K562 (cell line): ENCODE data around the gene SCAF11. TPM values are rescaled to one million over a fixed set of nuclear protein-coding genes. Genes with fewer than 3 reads are reported as not detected.

Experiments
- ARID2 ChIP-seq: fragments of 450-650 bp; IDR thresholded peaks from 2 replicates; pipeline ENCODE4 v1.6.1; 2017; ENCODE audit warnings: antibody characterized with exemption, mild to moderate bottlenecking
- BCOR ChIP-seq: fragments of 450-650 bp; IDR thresholded peaks from 2 replicates; pipeline ENCODE4 v1.6.1; 2016
- CBFA2T3 ChIP-seq: fragments of 450-650 bp; IDR thresholded peaks from 2 replicates; pipeline ENCODE4 v1.6.1; 2017
- FOXJ2 ChIP-seq: fragments of 200-800 bp; sonication (Bioruptor generic); IDR thresholded peaks from 2 replicates; pipeline ENCODE4 v1.6.1; 2016; ENCODE audit warnings: missing genetic modification characterization, missing compliant biosample characterization
- HMGN3 ChIP-seq: IDR thresholded peaks from 2 replicates; pipeline ENCODE4 v1.6.1; 2011; ENCODE audit warnings: borderline replicate concordance, low read depth, mild to moderate bottlenecking, mixed read lengths, low read length; ENCODE audit not compliant: insufficient read length; ENCODE audit errors: extremely low read depth
- ILK ChIP-seq: fragments of 450-650 bp; IDR thresholded peaks from 2 replicates; pipeline ENCODE4 v1.6.1; 2016; ENCODE audit warnings: missing genetic modification characterization, low read depth, mild to moderate bottlenecking, missing compliant biosample characterization, moderate library complexity, borderline replicate concordance
- L3MBTL2 ChIP-seq: fragments of 450-650 bp; IDR thresholded peaks from 2 replicates; pipeline ENCODE4 v1.6.1; 2016; ENCODE audit warnings: mild to moderate bottlenecking, moderate library complexity
- NR2C2 ChIP-seq, 2 experiments: fragments of 200-800 bp in 1 of 2; sonication (Bioruptor generic) in 1 of 2; sonication (generic) in 1 of 2; formaldehyde crosslinking in 1 of 2; IDR thresholded peaks; 2 replicates each; pipeline versions ENCODE4 v1.6.1 to v1.8.0; 2016 to 2022; ENCODE audit warnings: mild to moderate bottlenecking in 1 of 2, missing compliant biosample characterization in 1 of 2, missing genetic modification characterization in 1 of 2, missing genetic modification reagents in 1 of 2
- NR4A1 ChIP-seq, 2 experiments: fragments of 250-450 bp in 1 of 2; fragments of 450-650 bp in 1 of 2; sonication (Bioruptor Pico) in 1 of 2; IDR thresholded peaks; 2 replicates each; pipeline versions ENCODE4 v1.4.0 to v1.6.1; 2016 to 2020; ENCODE audit warnings: mild to moderate bottlenecking in 2 of 2, missing compliant biosample characterization in 1 of 2, missing genetic modification characterization in 1 of 2, moderate library complexity in 1 of 2
- PCBP1 ChIP-seq: fragments of 200-400 bp; formaldehyde crosslinking; IDR thresholded peaks from 2 replicates; pipeline ENCODE4 v1.6.1; 2018; ENCODE audit warnings: mild to moderate bottlenecking, low read depth, low read length; ENCODE audit not compliant: poor library complexity, severe bottlenecking
- POLR3A ChIP-seq: IDR thresholded peaks from 2 replicates; pipeline ENCODE4 v1.6.1; 2011; ENCODE audit warnings: borderline replicate concordance, mild to moderate bottlenecking, moderate library complexity; ENCODE audit not compliant: insufficient read length, insufficient read depth; ENCODE audit errors: extremely low read depth
- RBM22 ChIP-seq: fragments of 200-400 bp; formaldehyde crosslinking; IDR thresholded peaks from 2 replicates; pipeline ENCODE4 v1.6.1; 2018; ENCODE audit warnings: low read length, low read depth; ENCODE audit not compliant: poor library complexity, severe bottlenecking
- SIN3A ChIP-seq, 2 experiments: fragments of 150-350 bp in 1 of 2; IDR thresholded peaks; 2 replicates each; pipeline ENCODE4 v1.6.1; 2011 to 2016; ENCODE audit warnings: borderline replicate concordance in 2 of 2, low read depth in 2 of 2, low read length in 2 of 2, mild to moderate bottlenecking in 2 of 2, moderate library complexity in 2 of 2; ENCODE audit not compliant: control insufficient read depth in 1 of 2
- TBP ChIP-seq: optimal IDR thresholded peaks from 2 replicates; pipeline ENCODE3; 2011; ENCODE audit warnings: low read depth, low read length, improper control_type of control experiment
- TEAD1 ChIP-seq, 2 experiments: fragments of 450-650 bp in 1 of 2; sonication (generic) in 1 of 2; formaldehyde crosslinking; IDR thresholded peaks; 2 replicates each; pipeline versions ENCODE4 v1.4.0 to v1.8.0; 2020 to 2022; ENCODE audit warnings: mild to moderate bottlenecking in 2 of 2, missing genetic modification reagents in 1 of 2
- TRIM24 ChIP-seq, 2 experiments: fragments of 450-650 bp; IDR thresholded peaks; 2 replicates each; pipeline ENCODE4 v1.6.1; 2016
- ZC3H4 ChIP-seq: sonication (generic); formaldehyde crosslinking; IDR thresholded peaks from 2 replicates; pipeline ENCODE4 v1.9.0; 2021; ENCODE audit warnings: missing genetic modification reagents, borderline replicate concordance
- ZC3H8 ChIP-seq: fragments of 450-650 bp; IDR thresholded peaks from 2 replicates; pipeline ENCODE4 v1.6.1; 2017
- ZFX ChIP-seq: sonication (generic); formaldehyde crosslinking; IDR thresholded peaks from 2 replicates; pipeline ENCODE4 v1.8.0; 2022; ENCODE audit warnings: mild to moderate bottlenecking, missing genetic modification reagents, moderate library complexity
- ZNF12 ChIP-seq: sonication (generic); formaldehyde crosslinking; IDR thresholded peaks from 2 replicates; pipeline ENCODE4 v1.4.0; 2020; ENCODE audit warnings: mild to moderate bottlenecking, missing genetic modification reagents
- ZNF41 ChIP-seq: fragments of 250-450 bp; sonication (Bioruptor Pico); conservative IDR thresholded peaks from 2 replicates; pipeline ENCODE4 v1.4.0; 2020; ENCODE audit warnings: mild to moderate bottlenecking
- ZNF695 ChIP-seq: fragments of 450-650 bp; formaldehyde crosslinking; IDR thresholded peaks from 2 replicates; pipeline ENCODE4 v1.4.0; 2020; ENCODE audit warnings: mild to moderate bottlenecking, moderate library complexity
- ZNF76 ChIP-seq: fragments of 250-450 bp; sonication (Bioruptor Pico); IDR thresholded peaks from 2 replicates; pipeline ENCODE4 v1.4.0; 2020; ENCODE audit warnings: mild to moderate bottlenecking, moderate library complexity, borderline replicate concordance
- polyA plus RNA-seq, 8 experiments: library from polyadenylated mRNA; depleted of rRNA in 4 of 8; stranded (reverse) in 5 of 8; unstranded in 3 of 8; fragments of >200 nt; fragmentation: Nextera tagmentation in 2 of 8; fragmentation: Illumina TruSeq in 1 of 8; extraction: Ambion mirVana in 2 of 8; extraction: Trizol in 1 of 8; gene quantifications; 2 replicates each; pipeline versions ENCODE4 v1.2.1 to v1.2.3, GENCODE V29; 2011 to 2014; ENCODE audit warnings: inconsistent platforms in 1 of 8, missing spikeins in 1 of 8
- total RNA-seq, 7 experiments: library from RNA; depleted of rRNA in 6 of 7; stranded (reverse); fragments of >200 nt in 6 of 7; fragmentation: Illumina TruSeq in 2 of 7; extraction: Trizol in 2 of 7; gene quantifications; 2 replicates each; pipeline versions ENCODE4 v1.2.1 to v1.2.3, GENCODE V29; 2011 to 2021; ENCODE audit warnings: low replicate concordance in 1 of 7
- TF ChIP-seq, protein P1 (sequence below), 2 experiments: IDR thresholded peaks in 1 of 2; conservative IDR thresholded peaks in 1 of 2; 2 replicates each; pipeline ENCODE4 v1.6.1; 2016; ENCODE audit warnings: low read depth in 2 of 2, mild to moderate bottlenecking in 1 of 2, missing compliant biosample characterization in 1 of 2, missing genetic modification characterization in 1 of 2, moderate library complexity in 1 of 2

SCAF11 gene
- total and polyA plus RNA-seq, 9 of the 15 experiments (the other 6 are each of a cell fraction or from before 2014, with no cell fraction given), result 30.4 to 119 (median 80.0) TPM

DNA sequence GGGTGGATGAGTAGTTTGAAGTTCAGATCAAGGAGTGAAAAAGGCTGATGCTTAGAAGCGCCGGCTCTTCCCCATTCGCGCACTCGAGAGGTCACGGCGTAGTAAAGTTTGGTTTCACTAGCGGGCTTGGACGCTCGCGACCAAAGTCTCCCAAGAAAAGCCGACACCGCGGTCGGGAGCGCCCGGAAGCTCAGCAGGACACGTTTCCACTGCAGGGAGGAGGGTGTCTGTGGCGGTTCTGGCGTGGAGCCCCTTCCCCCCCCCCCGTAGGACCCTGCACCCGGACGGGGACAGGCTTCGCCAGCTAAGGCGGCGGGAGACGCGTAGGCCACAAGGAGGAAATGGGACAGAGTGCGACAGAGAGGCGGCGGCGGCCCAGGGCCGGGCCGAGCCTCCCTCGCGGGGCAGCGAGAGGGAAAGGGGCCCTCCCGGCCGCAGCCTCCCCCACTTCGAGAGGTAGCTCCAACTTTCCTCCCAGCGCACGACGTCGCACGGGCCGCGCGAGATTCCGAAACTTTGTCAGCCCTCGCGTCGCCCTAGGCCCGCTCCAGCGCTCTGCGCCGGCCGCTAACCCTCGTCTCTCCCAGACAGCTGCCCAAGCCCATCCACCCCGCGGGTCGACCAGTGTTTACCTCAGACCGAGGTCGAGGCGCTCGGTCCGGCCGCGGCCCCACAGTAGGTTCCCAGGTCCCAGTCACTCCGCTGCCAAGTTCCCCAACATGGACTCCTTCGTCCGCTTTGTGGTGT, 480 bp downstream of the SCAF11 start (continued):
- no peak for TF ChIP-seq TEAD1 (CRISPR knock-in tag; IDR thresholded peaks at IDR 0.05)
- TF ChIP-seq ZNF76 (CRISPR knock-in tag), result no peak
- peak; percentile 77 for TF ChIP-seq RBM22
- no peak for TF ChIP-seq HMGN3
- TF ChIP-seq NR4A1 (CRISPR knock-in tag; IDR thresholded peaks at IDR 0.05), result no peak
- TF ChIP-seq NR4A1 (tag; IDR thresholded peaks at IDR 0.05), result no peak
- 0 out of 2 replicates have a peak, but pooled peaks have one; percentile 40 for TF ChIP-seq ZNF12 (CRISPR knock-in tag)
- TF ChIP-seq SIN3A (IDR thresholded peaks at IDR 0.05; ENCODE audit: borderline replicate concordance in 2 of 2, control insufficient read depth in 1 of 2, low read depth in 2 of 2, low read length in 2 of 2), result 0 out of 4 replicates have a peak, but pooled peaks of 1 of the 2 experiments have one; percentile 30
- TF ChIP-seq ILK (tag), result no peak
- no peak for TF ChIP-seq ZC3H8
- TF ChIP-seq NR2C2 (CRISPR knock-in tag; IDR thresholded peaks at IDR 0.05), result peak; percentile 28; the same call in 1 of the 2 replicates
- TF ChIP-seq NR2C2 (tag; IDR thresholded peaks at IDR 0.05), result peak; percentile 51; the same call in 1 of the 2 replicates
- no peak for TF ChIP-seq FOXJ2 (tag)
- no peak for TF ChIP-seq ZNF41
- TF ChIP-seq L3MBTL2, result 0 out of 2 replicates have a peak, but pooled peaks have one; percentile 31
- TF ChIP-seq BCOR, result no peak
- TF ChIP-seq, protein P1, sequence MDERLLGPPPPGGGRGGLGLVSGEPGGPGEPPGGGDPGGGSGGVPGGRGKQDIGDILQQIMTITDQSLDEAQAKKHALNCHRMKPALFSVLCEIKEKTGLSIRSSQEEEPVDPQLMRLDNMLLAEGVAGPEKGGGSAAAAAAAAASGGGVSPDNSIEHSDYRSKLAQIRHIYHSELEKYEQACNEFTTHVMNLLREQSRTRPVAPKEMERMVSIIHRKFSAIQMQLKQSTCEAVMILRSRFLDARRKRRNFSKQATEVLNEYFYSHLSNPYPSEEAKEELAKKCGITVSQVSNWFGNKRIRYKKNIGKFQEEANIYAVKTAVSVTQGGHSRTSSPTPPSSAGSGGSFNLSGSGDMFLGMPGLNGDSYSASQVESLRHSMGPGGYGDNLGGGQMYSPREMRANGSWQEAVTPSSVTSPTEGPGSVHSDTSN (CRISPR knock-in tag; IDR thresholded peaks at IDR 0.05; ENCODE audit: low read depth), result no peak
- TF ChIP-seq, protein P1 (tag; conservative IDR thresholded peaks at IDR 0.05; ENCODE audit: low read depth), result no peak
- no peak for TF ChIP-seq ZC3H4 (CRISPR knock-in tag)
- TF ChIP-seq CBFA2T3, result no peak
- no peak for TF ChIP-seq ZNF695 (CRISPR knock-in tag)
- TF ChIP-seq ZFX, result peak; percentile 96
- peak; percentile 97 for TF ChIP-seq PCBP1
- TF ChIP-seq TBP, result no peak
- no peak for TF ChIP-seq POLR3A
- TF ChIP-seq TRIM24 (IDR thresholded peaks at IDR 0.05), result no peak
- no peak for TF ChIP-seq ARID2
